WTC11 (cell line): ENCODE data around the gene MAP4K4. TPM values are rescaled to one million over a fixed set of nuclear protein-coding genes. Genes with fewer than 3 reads are reported as not detected.

Source experiments
- ATAC-seq: fragments of 200-7000 bp; cut with Tn5 transposase; 2 replicates; pipeline ENCODE4 v1.10.0; 2021; ENCODE audit warnings: mild to moderate bottlenecking, moderate library complexity
- CTCF ChIA-PET: fragments of 300-600 bp; sonication (Branson Sonifier 250); formaldehyde crosslinking; loops from one replicate; lab custom pipeline; 2021; ENCODE audit warnings: antibody characterized with exemption; lab: Charles Lee
- POLR2A ChIA-PET: fragments of 350-600 bp; sonication (Branson Sonifier 250); formaldehyde crosslinking; loops from one replicate; lab custom pipeline; 2021; ENCODE audit warnings: antibody characterized with exemption; lab: Charles Lee
- DNase-seq: peaks from one replicate; pipeline ENCODE4 v3.0.0; 2021; ENCODE audit warnings: low spot score
- H3K27ac Mint-ChIP-seq: 2 replicates; pipeline ENCODE4 v1.8.0; 2021; ENCODE audit warnings: mixed read lengths
- H3K27me3 Mint-ChIP-seq: 2 replicates; pipeline ENCODE4 v1.8.0; 2021; ENCODE audit warnings: low read depth, mild to moderate bottlenecking, moderate library complexity, mixed read lengths
- H3K36me3 Mint-ChIP-seq: 2 replicates; pipeline ENCODE4 v1.8.0; 2021; ENCODE audit warnings: mixed read lengths
- H3K4me1 Mint-ChIP-seq: 2 replicates; pipeline ENCODE4 v1.8.0; 2022; ENCODE audit warnings: mixed read lengths
- H3K4me3 Mint-ChIP-seq: 2 replicates; pipeline ENCODE4 v1.8.0; 2021; ENCODE audit warnings: mild to moderate bottlenecking, moderate library complexity, mixed read lengths
- H3K9me3 Mint-ChIP-seq: 2 replicates; pipeline ENCODE4 v1.8.0; 2021; ENCODE audit warnings: mixed read lengths
- CDX4 ChIP-seq: fragments of 250-450 bp; sonication (Bioruptor Pico); IDR thresholded peaks from 2 replicates; pipeline ENCODE4 v1.9.0; 2021; ENCODE audit warnings: moderate library complexity, mild to moderate bottlenecking, inconsistent platforms, borderline replicate concordance
- CREB1 ChIP-seq: sonication (generic); formaldehyde crosslinking; IDR thresholded peaks from 2 replicates; pipeline ENCODE4 v1.8.0; 2023; ENCODE audit warnings: mild to moderate bottlenecking, missing genetic modification reagents
- ELF4 ChIP-seq: sonication (generic); formaldehyde crosslinking; IDR thresholded peaks from 2 replicates; pipeline ENCODE4 v1.8.1; 2022; ENCODE audit warnings: low read depth, mild to moderate bottlenecking, moderate library complexity, missing genetic modification reagents
- ERG ChIP-seq: fragments of 250-450 bp; sonication (Bioruptor Pico); IDR thresholded peaks from 2 replicates; pipeline ENCODE4 v1.8.0; 2021; ENCODE audit warnings: mild to moderate bottlenecking
- FOXP4 ChIP-seq: sonication (generic); formaldehyde crosslinking; IDR thresholded peaks from 2 replicates; pipeline ENCODE4 v1.8.0; 2022; ENCODE audit warnings: mild to moderate bottlenecking, missing genetic modification reagents
- GTF2I ChIP-seq: fragments of 250-450 bp; sonication (Bioruptor Pico); conservative IDR thresholded peaks from 2 replicates; pipeline ENCODE4 v1.4.0; 2021; ENCODE audit warnings: mild to moderate bottlenecking
- JUN ChIP-seq: sonication (generic); formaldehyde crosslinking; IDR thresholded peaks from 2 replicates; pipeline ENCODE4 v1.8.0; 2023; ENCODE audit warnings: mild to moderate bottlenecking, missing genetic modification reagents
- MAX ChIP-seq: sonication (generic); formaldehyde crosslinking; IDR thresholded peaks from 2 replicates; pipeline ENCODE4 v1.8.0; 2022; ENCODE audit warnings: mild to moderate bottlenecking, missing genetic modification reagents
- NFATC4 ChIP-seq: fragments of 250-450 bp; sonication (Bioruptor Pico); IDR thresholded peaks from 2 replicates; pipeline ENCODE4 v1.9.0; 2021; ENCODE audit warnings: mild to moderate bottlenecking
- PREB ChIP-seq: sonication (generic); formaldehyde crosslinking; IDR thresholded peaks from 2 replicates; pipeline ENCODE4 v1.8.1; 2022; ENCODE audit warnings: mild to moderate bottlenecking, missing genetic modification reagents, moderate library complexity, borderline replicate concordance
- SMAD4 ChIP-seq: sonication (generic); formaldehyde crosslinking; IDR thresholded peaks from 2 replicates; pipeline ENCODE4 v1.8.0; 2022; ENCODE audit warnings: mild to moderate bottlenecking, missing genetic modification reagents
- STAT6 ChIP-seq: sonication (generic); formaldehyde crosslinking; conservative IDR thresholded peaks from 2 replicates; pipeline ENCODE4 v1.8.1; 2023; ENCODE audit warnings: mild to moderate bottlenecking, low read depth, missing genetic modification reagents, moderate library complexity
- TP53 ChIP-seq: sonication (generic); formaldehyde crosslinking; IDR thresholded peaks from 2 replicates; pipeline ENCODE4 v1.8.1; 2023; ENCODE audit warnings: mild to moderate bottlenecking, missing genetic modification reagents
- ZNF138 ChIP-seq: sonication (generic); formaldehyde crosslinking; conservative IDR thresholded peaks from 2 replicates; pipeline ENCODE4 v1.8.1; 2022; ENCODE audit warnings: mild to moderate bottlenecking, moderate library complexity, missing genetic modification reagents
- ZNF219 ChIP-seq: sonication (generic); formaldehyde crosslinking; IDR thresholded peaks from 2 replicates; pipeline ENCODE4 v1.8.0; 2023; ENCODE audit warnings: missing genetic modification reagents, mild to moderate bottlenecking, borderline replicate concordance
- ZNF416 ChIP-seq: fragments of 250-450 bp; sonication (Bioruptor Pico); IDR thresholded peaks from 2 replicates; pipeline ENCODE4 v1.9.0; 2021; ENCODE audit warnings: mild to moderate bottlenecking, inconsistent platforms
- ZNF512 ChIP-seq: sonication (generic); formaldehyde crosslinking; IDR thresholded peaks from 2 replicates; pipeline ENCODE4 v1.8.1; 2022; ENCODE audit warnings: missing genetic modification reagents, borderline replicate concordance
- ZNF671 ChIP-seq: fragments of 250-450 bp; sonication (Bioruptor Pico); IDR thresholded peaks from 2 replicates; pipeline ENCODE4 v1.8.0; 2021; ENCODE audit warnings: mild to moderate bottlenecking
- total RNA-seq: library from RNA; stranded (reverse); gene quantifications from 3 replicates; pipeline ENCODE4 v1.2.3, GENCODE V29; 2021

MAP4K4 gene
- total RNA-seq, 1 experiment from 2014 or later: 112 TPM

GRCh38 chr2:101737478-101738255 lies 40.2 kb downstream of the MAP4K4 start:
- ChIA-PET POLR2A (no interaction called here), CTCF (no interaction called here)
- no peak for ATAC-seq
- no peak for TF ChIP-seq ZNF219 (CRISPR knock-in tag)
- no peak for TF ChIP-seq CREB1 (CRISPR knock-in tag)
- TF ChIP-seq ZNF671: no peak
- TF ChIP-seq STAT6 (CRISPR knock-in tag): no peak
- TF ChIP-seq ERG (CRISPR knock-in tag): no peak
- TF ChIP-seq ELF4 (CRISPR knock-in tag): no peak
- no peak for TF ChIP-seq ZNF512 (CRISPR knock-in tag)
- no peak for TF ChIP-seq ZNF416 (CRISPR knock-in tag)
- TF ChIP-seq CDX4 (CRISPR knock-in tag): no peak
- TF ChIP-seq PREB (CRISPR knock-in tag): no peak
- no peak for TF ChIP-seq SMAD4 (CRISPR knock-in tag)
- TF ChIP-seq MAX: no peak
- no peak for TF ChIP-seq FOXP4 (CRISPR knock-in tag)
- TF ChIP-seq GTF2I (CRISPR knock-in tag): no peak
- TF ChIP-seq TP53 (CRISPR knock-in tag): no peak
- no peak for TF ChIP-seq NFATC4 (CRISPR knock-in tag)
- no peak for TF ChIP-seq ZNF138 (CRISPR knock-in tag)
- no peak for TF ChIP-seq JUN
- peaks cover 2% of the 10 kb centered on the region; the same call in 1 of the 2 replicates for H3K9me3 Mint-ChIP-seq
- no peaks in the 10 kb centered on the region for H3K27me3 Mint-ChIP-seq
- no peaks in the 10 kb centered on the region; the same call in 1 of the 2 replicates for H3K36me3 Mint-ChIP-seq
- no peak overlapping the region for H3K4me3 Mint-ChIP-seq
- DNase-seq: no peak
- no peak overlapping the region for H3K27ac Mint-ChIP-seq
- peaks cover 85% of the 10 kb centered on the region for H3K4me1 Mint-ChIP-seq
